Islet of Langerhans (tissue), 1 donor: ENCODE data around the gene CMTM7.
"Not testable (repeated sequence)": the region's sequence is repeated elsewhere in the genome, so short reads cannot be mapped to it uniquely, and the experiment has no call there.

Experiments used
- FAIRE-seq: peaks from one replicate; lab custom pipeline; 2011; peaks lifted over from hg19 to GRCh38; lab: Jason Lieb, UNC

The CMTM7 gene

DNA sequence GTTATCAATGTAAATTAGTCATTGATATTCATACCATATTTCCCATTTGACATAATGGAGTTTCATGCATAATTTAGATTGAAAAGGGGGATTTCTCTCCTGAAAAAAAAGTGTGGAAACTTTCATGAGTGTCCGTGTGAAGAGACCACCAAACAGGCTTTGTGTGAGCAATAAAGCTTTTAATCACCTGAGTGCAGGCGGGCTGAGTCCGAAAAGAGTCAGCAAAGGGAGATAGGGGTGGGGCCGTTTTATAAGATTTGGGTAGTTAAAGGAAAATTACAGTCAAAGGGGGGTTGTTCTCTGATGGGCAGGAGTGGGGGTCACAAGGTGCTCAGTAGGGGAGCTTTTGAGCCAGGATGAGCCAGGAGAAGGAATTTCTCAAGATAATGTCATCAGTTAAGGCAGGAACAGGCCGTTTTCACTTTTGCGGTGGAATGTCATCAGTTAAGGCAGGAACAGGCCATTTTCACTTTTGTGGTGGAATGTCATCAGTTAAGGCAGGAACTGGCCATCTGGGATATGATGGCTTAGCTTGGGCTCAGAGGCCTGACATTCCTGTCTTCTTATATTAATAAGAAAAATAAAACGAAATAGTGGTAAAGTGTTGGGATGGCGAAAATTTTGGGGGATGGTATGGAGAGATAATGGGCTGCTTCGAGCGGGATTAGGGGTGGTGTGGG lies 69.3 kb downstream of the CMTM7 start:
- FAIRE-seq: not testable (repeated sequence)

DNA sequence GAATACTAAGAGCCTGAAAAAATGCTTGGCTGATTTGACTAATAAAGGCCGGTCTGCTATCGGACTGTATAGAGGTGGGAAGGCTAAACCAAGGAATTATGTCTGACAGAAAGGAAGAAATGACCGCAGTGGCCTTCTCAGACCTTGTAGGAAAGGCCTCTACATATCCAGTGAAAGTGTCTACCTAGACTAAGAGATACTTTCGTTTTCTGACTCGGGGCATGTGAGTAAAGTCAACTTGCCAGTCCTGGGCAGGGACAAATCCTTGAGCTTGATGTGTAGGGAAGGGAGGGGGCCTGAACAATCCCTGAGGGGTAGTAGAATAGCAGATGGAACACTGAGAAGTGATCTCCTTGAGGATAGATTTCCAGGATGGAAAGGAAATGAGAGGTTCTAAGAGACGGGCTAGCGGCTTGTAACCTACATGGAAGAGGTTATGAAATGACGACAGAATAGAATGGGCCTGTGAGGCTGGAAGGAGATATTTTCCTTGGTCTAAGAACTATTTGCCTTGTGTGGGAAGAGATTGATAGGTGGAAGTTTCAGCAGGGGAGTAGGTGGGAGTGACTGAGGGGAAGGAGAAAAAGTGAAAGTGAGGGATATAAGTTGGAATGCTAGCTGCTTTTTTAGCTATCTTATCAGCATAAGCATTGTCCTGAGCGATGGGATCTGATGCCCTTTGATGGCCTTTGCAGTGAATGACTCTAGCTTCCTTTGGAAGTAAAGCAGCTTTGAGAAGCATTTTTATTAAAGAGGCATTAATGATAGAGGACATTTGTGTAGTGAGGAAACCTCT lies 70.7 kb downstream of the CMTM7 start:
- FAIRE-seq: not testable (repeated sequence)

DNA sequence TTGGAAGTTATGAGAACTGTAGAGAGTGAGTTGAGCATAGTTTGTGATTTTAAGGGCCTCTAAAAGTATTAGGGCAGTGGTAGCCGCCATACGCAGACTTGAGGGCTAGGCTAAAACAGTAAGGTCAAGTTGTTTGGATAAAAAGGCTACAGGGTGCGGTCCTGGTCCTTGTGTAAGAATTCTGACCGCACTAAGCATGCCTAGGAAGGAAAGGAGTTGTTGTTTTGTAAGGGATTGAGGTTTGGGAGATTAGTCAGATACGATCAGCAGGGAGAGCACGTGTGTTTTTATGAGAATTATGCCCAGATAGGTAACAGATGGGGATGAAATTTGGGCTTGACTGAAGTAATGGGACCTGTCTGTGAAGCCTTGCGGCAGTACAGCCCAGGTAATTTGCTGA lies 71.8 kb downstream of the CMTM7 start:
- not testable (repeated sequence) for FAIRE-seq

DNA sequence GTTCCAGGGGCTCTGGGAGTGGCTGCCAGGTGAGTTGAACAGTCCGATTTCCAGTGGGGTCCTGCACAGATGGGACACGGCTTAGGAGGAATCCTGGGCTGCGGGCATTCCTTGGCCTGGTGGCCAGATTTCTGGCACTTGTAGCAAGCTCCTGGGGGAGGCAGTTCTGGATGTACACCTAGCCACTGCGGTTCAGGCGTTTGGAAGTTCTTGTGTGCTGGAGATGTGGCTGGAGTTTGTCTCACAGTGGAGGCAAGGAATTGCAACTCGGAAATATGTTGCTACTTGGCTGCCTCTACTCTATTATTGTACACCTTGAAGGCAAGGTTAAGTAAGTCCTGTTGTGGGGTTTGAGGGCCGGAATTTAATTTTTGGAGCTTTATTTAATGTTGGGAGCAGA lies 73.1 kb downstream of the CMTM7 start:
- not testable (repeated sequence) for FAIRE-seq

DNA sequence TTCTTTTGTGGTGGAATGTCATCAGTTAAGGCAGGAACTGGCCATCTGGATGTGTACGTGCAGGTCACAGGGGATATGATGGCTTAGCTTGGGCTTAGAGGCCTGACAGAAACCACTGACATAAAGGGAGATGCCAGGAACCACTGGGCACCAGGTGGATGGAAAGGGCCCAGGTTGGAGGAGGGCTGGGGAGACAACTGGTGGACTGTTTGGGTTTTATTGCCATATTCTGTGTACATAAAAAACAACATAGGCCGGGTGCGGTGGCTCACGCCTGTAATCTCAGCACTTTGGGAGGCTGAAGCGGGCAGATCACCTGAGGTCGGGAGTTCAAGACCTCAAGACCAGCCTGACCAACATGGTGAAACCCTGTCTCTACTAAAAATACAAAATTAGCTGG lies 75.2 kb downstream of the CMTM7 start:
- FAIRE-seq: not testable (repeated sequence)

DNA sequence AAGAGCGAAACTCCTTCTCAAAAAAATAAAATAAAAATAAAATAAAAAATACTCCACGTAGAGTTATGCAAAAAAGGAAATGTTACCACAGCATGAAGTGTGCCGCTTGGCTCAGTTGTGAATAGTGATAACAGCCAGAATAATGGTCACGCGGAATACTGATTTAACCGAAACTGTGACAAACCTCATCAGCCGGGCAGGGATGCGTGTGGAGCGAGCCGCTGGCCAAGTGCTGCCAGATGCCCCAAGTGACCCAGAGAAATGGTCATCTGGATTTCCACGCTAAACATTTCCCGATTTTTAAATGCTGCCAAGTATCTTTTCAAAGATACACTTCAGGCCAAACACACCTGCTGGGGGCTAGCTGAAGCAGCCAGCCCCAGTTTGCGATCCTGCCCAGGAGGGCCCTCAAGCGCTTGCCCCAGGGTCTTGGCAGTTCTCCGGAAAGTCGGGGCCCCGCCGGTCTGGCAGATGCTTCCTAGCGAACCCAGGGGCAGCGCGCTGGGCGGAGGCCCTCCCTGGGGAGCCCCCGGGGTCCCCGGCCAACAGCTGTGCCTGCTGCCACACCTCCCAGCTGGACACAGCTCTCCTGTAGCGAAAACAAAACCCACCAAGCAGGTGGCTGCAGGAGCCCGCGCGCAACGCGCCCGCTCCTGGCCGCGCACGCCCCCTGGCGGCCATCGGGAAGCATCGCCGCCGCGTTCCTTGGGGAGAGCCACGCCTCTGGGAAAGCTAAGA lies 75.8 kb downstream of the CMTM7 start:
- no peak for FAIRE-seq

DNA sequence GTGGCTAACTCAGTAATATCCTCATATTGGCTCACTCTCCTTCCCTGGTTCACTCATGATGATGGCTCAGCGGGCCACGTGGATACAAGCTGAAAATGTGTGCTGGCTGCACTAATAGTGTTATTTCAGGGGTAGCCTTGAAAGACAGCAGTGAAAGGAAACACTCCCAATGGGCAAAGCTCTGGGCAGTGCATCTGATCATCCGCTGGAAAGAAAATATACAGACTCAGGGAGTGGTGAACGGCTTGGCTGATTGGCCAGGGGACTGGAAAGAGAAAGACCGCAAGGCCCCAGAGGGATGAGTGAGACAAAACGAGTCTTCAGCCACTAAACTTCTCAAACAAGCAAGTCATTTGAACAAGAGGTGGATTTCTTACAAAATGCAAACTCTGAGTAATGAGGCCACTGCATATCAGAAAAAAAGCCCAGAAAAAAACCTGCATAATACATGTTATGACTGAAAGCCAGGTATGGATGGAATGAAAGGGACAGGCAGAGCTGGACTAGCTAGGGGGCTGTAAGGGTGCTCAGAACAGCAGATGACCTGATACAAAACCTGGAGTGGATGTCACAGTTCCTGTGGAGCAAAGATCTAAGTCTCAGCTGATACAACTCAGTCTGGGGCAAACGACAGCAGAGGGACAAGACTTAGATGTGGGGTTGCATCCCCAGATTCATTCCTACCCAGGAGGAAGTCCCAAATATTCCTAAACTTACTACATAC lies 77.7 kb downstream of the CMTM7 start:
- no peak for FAIRE-seq

DNA sequence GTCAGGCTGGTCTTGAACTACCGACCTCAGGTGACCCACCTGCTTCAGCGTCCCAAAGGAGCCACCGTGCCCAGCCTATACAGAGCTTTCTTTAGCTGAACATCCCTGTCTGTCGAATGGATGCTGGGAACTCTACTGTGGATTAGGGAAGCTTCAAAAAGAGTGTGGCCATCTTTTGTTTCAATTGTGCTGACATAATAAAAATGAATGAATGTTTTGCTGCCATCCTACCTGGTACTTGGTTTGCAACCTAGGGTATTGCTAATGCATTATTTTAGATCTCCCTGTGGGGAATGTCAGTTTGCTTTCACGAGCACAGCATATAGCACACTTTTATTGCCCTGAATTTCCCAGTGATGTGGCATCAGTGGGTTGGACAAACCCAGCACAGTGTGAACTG lies 78.7 kb downstream of the CMTM7 start:
- FAIRE-seq: no peak

DNA sequence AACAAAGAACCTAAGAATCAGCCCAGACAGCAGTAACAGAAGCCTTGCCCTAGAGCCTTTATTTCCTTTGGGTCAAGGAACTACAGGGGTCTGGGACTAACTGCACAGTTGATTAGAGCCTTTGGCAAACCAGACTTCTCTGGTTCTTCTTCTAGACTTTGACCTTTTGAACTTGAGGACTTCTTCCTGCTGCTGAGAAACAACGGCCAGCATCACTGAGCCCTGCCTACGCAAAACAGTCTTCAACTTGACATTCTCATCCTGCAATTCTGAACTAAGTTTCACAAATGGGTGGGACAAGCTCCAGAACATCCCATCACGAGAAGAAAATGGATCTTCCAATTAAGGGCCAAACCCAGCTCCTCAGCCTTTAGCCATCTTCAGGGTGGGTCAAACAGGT lies 79.6 kb downstream of the CMTM7 start:
- FAIRE-seq: no peak

DNA sequence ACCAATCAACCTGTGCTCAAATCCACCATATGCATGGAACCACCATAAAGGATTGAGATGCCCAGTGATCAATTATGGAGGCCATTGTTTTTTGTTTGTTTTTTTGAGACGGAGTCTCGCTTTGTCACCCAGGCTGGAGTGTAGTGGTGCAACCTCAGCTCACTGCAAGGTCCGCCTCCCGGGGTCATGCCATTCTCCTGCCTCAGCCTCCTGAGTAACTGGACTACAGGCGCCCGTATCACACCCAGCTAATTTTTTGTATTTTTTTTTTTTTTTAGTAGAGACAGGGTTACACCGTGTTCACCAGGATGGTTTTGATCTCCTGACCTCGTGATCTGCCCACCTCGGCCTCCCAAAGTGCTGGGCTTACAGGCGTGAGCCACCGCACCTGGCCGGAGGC lies 80.5 kb downstream of the CMTM7 start:
- not testable (repeated sequence) for FAIRE-seq

DNA sequence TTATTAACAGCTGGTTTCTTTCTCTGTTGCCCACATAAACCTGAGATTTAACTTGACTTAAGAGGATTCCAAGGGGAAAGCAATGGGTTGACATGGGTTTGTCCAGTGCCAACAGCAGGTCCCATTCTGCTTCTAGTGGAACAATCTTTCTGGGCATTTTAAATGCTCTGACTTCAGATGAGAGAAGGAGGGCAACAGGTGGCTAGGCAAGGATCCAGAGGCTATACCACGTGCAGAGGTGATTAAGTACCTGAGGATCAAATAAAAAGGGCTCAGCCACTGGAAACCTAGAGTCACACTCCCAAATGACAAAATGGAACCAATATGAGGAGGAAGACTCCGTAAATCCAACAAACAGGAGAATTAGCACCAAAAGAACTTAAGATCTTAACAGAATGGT lies 82.5 kb downstream of the CMTM7 start:
- no peak for FAIRE-seq

DNA sequence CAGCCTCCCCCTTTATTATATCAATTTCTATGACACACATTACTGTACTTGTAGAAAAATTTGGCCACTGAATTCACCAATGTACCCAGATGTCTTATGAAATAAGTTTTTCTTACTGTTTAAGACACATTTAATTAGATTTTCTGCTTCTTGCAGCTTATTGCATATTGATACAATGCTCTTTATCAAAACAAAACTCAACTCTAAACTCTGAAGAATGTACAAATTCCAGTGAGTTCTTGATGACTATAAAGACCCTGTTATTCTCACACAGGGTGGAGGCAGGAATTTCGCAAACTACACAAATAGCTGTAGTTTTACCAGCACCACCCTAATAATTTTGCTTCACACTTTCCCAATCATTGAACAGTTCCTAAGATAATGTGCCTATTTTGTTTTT lies 89.0 kb downstream of the CMTM7 start:
- no peak for FAIRE-seq

DNA sequence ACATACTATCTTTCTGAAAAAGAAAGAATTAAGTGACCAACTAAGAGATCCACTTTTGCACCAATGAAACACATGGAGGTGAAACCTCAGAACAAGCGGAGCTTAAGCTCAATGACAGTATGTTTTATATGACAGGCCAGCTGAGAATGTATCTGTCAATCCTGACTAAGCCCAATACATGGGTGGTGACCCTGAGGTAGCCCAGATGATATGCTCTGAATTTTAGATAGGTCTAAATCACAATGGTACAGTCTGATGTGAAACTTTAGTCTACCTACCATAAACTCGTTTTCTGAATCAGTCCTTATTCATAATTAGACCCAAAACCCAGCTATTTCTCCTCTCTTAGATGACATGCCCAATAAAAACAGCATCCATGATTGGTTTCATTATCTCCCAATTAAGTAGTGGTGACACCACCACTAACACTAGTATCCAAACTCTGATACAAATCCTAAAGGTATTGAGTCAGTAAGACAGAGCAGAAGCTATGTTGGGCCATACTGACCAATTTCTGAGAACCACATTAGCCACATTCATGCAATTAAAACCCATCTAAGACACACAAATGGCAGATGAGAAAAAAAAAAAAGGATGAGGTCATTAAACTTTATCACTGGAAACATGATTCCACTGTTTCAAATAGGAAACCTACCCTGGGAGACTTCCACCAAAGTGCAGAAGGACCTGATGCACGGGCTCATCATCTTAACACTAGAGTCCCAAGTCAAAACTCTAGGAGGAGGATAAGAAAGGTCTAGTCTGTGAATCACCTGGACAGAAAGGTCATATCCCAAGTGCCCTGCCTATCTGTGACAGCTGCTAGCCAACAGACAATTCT lies 90.4 kb downstream of the CMTM7 start:
- no peak for FAIRE-seq

DNA sequence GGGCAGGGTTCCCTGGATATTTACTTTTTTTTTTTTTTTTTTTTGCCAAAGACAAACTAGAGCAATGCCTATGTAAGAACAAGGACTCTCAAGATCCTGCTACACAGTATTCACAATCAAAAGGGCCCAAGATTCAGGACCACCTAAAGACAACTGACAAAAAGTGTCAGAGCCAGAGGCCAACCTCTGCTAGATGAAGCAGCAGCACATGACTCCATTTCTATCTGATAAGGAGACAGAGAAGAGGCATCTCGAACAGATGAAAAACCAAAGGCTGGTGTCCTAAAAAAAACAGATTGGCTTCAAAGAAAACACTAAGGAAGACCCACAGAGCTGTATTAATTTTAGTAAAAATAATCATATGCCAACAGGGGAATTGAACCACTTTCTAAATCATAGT lies 91.0 kb downstream of the CMTM7 start:
- FAIRE-seq: no peak

DNA sequence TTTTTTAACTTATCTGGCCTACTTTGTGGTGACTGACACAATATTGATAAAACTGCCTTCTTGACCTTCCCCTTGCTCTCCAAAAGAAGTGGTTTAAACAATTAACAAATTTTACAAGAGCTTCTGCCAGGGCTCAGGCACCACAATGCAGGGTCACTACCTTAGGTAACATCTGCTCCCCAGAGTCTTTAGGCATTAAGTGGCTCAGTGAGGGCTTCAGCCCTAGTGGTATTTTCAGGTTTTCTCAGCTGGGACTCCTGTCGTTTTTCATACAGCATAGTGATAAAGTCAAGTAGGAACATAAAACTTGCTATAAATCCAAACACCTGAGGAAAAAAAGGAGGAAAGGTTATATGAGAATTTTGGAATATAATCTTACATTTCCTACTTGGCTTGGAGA lies 92.1 kb downstream of the CMTM7 start:
- FAIRE-seq: no peak

DNA sequence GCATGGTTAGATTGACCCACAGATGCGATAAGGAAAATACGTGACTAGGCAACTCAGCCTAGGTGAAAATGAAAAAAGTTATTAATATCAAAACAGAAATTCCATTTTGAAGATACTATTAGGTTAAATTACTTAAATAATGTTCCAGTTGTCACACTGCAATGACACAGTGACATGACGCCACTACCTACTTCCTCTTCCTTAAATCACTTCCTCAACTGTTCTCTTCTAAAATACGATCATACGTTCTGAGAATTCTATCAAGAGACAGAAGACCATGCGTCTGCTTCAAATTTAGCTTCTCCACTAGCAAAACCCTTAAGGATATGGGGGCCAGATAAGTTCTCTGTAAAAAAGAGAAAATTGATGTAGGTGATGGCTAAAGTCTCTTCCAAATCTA lies 92.8 kb downstream of the CMTM7 start:
- no peak for FAIRE-seq

DNA sequence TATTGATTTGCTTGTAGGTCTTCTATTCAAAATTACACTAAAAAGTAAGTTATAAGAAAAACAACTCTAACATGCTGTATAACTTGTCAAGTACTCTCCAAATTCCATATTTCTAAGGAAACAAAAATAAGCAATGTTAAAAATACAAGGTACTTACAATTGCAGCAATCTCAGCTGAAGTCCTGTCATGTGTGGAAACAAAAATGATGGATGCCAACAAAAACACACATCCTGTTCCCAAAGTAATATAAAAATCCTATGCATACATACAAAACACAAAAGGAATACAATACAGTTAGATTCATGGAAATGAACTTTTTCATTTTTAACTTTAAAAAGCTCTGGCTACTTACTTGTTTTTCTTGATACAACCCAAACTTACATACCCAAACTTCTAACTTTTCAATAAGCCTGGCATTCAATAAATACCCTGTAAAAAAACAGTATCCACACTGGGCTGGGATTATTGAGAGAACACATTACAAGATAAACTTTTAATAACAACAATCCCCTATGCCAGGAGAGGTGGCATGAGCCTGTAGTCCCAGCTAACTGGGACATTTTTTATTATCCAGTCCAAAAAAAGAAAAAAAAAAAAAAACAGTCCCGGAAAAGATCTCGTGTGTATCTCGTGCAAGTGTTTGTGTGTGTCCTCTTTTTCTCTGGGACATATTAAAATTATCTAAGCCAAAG lies 96.3 kb downstream of the CMTM7 start:
- FAIRE-seq: no peak

DNA sequence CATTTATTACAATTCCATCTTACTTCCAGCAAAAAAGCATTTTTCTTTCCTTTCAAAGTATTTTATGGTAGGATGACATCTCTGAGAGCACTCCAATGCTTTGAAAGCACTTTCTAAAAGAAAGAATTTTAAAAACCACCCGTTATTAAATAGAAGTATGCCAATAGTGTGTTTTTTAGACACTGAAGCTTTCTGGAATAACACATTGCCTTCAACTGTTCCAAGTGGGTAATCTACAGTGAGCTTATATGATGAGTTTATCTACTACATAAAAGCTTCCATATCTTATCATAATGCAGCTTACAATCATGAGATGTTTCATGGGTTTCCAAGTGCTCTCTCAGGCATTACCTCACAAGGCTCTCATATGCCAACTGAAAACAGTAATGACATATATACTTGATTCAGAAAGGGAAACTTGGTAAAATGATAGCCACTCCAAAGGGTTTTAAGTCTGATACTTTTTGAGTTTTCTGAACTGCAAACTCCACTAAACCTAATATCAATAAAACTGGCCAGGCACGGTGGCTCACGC lies 96.9 kb downstream of the CMTM7 start:
- no peak for FAIRE-seq

DNA sequence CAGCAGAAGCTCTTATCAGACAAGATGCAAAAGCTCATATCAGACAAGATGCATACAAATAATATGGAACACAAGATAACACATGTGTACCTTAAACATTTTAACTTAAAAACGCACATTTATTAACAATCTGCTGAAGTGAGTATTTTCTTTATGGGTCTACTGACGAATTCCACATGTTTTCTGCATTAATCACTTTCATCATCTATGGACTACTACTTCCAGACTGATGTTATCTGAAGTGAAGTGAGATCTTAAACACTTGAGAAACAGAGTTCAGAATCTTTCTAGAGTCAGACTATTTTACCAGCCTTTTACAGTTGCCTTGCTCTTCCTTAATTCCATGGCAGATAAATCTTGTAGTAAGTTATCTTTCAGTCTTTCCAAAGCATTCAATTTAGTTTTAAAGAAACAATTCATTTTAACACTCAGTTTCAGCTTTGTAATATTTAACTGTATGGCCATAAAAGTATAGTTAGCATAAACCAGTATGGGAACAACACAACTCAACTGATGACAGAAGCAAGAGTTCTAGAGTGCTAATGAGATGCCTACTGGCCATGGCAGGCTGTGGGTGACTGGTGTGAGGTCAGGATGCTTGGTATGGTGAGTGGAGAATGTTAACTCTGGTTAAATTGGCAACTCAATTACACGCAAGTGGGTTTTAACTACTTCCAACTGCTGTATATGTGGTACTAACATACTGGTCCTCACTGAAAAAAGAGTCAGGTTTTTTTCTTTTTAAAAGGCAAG lies 101.2 kb downstream of the CMTM7 start:
- no peak for FAIRE-seq
